Stimulated activated CD4-positive, alpha-beta T cell treated with anti-CD3 and anti-CD28 coated beads, Interleukin-12 subunit alpha, Interleukin-12 subunit beta, amount 100 ng/mL, for 24 hours (primary cell): Measurements from ENCODE around the gene HSPA1L.
"Not testable (repeated sequence)": the region's sequence is repeated elsewhere in the genome, so short reads cannot be mapped to it uniquely, and the experiment has no call there.

Experiments
- DNase-seq, 2 experiments: peaks; one replicate each; pipeline ENCODE4 v3.0.0-alpha.2; 2020; ENCODE audit warnings: low read depth in 2 of 2

The HSPA1L gene

GRCh38 chr6:31813465-31813849 lies 1.6 kb downstream of the HSPA1L start:
- DNase-seq = no peak

- DNase-seq = no peak
Measured at GRCh38 chr6:31811645-31812044, 3.4 kb downstream of the HSPA1L start.

- not testable (repeated sequence) for DNase-seq
Measured at GRCh38 chr6:31808599-31808998, 6.5 kb downstream of the HSPA1L start.

- DNase-seq = peak; percentile 92 to 97
Measured at GRCh38 chr6:31806470-31807272, 8.4 kb downstream of the HSPA1L start, which contains the start of gene LSM2. Gene LSM2, minus strand, starts transcription at chr6:31806966. Its CDS starts 209 bp downstream, at chr6:31806757.

GRCh38 chr6:31805939-31806469 lies 9.1 kb downstream of the HSPA1L start:
- DNase-seq = no peak

GRCh38 chr6:31801031-31801927 lies 13.8 kb downstream of the HSPA1L start:
- DNase-seq = not testable (repeated sequence)

- DNase-seq = no peak
Measured at GRCh38 chr6:31799781-31800180, 15.3 kb downstream of the HSPA1L start.

GRCh38 chr6:31797588-31797987 lies 17.5 kb downstream of the HSPA1L start:
- DNase-seq = no peak

GRCh38 chr6:31796993-31797385 lies 18.1 kb downstream of the HSPA1L start:
- no peak for DNase-seq

GRCh38 chr6:31795616-31796298 lies 19.3 kb downstream of the HSPA1L start, which contains the start of gene VARS1:
Gene VARS1, minus strand, starts transcription at chr6:31795752. Its CDS starts 535 bp downstream, at chr6:31795217.
- DNase-seq = peak; percentile 65 to 80

- DNase-seq = no peak
Measured at GRCh38 chr6:31794866-31795615, 20.0 kb downstream of the HSPA1L start.

GRCh38 chr6:31794294-31794865 lies 20.7 kb downstream of the HSPA1L start:
- no peak for DNase-seq

- not testable (repeated sequence) for DNase-seq
Measured at GRCh38 chr6:31793927-31794245, 21.2 kb downstream of the HSPA1L start.

- no peak for DNase-seq
Measured at GRCh38 chr6:31792761-31793171, 22.3 kb downstream of the HSPA1L start.

GRCh38 chr6:31792090-31792374 lies 23.1 kb downstream of the HSPA1L start:
- no peak for DNase-seq

- DNase-seq = peak in 1 of 2 experiments; percentile 41
Measured at GRCh38 chr6:31791324-31792089, 23.6 kb downstream of the HSPA1L start.

GRCh38 chr6:31785475-31785874 lies 29.6 kb downstream of the HSPA1L start:
- no peak for DNase-seq

GRCh38 chr6:31784098-31784925 lies 30.8 kb downstream of the HSPA1L start:
- no peak for DNase-seq
